Transverse colon (tissue), 4 donors: ENCODE measurements around the gene GSG1L.

Experiments
- CTCF ChIP-seq, 5 experiments: fragments of 200-600 bp in 3 of 5; fragments of 450-650 bp in 2 of 5; sonication (generic) in 3 of 5; IDR thresholded peaks; 1 replicate in 2 of 5; 2 replicates in 3 of 5; pipeline ENCODE4 v1.5.1; 2016 to 2017; ENCODE audit warnings: antibody characterized with exemption in 5 of 5, inconsistent platforms in 3 of 5, mild to moderate bottlenecking in 2 of 5, moderate library complexity in 1 of 5
- POLR2A ChIP-seq: fragments of 450-650 bp; IDR thresholded peaks from one replicate; pipeline ENCODE4 v1.6.1; 2016; ENCODE audit warnings: antibody characterized with exemption, mild to moderate bottlenecking, moderate library complexity
- POLR2AphosphoS5 ChIP-seq, 3 donors: sonication (generic); formaldehyde crosslinking; IDR thresholded peaks; one replicate each; pipeline ENCODE4 v1.6.1; 2016; ENCODE audit warnings: antibody characterized with exemption in 3 of 3

- no peak for TF ChIP-seq CTCF (IDR thresholded peaks at IDR 0.05)
- TF ChIP-seq POLR2AphosphoS5 (IDR thresholded peaks at IDR 0.05), result no peak
- TF ChIP-seq POLR2A, result no peak
Measured at GRCh38 chr16:27978876-27979275, 84.6 kb downstream of the GSG1L start.
